GM06990 (cell line): ENCODE results near the gene PWWP2B.

Experiments
- DNase-seq: peaks from one replicate; pipeline ENCODE4 v3.0.0-alpha.2; 2011; ENCODE audit not compliant: insufficient read length; ENCODE audit errors: extremely low read depth
- H3K27me3 ChIP-seq: replicated peaks from 2 replicates; pipeline ENCODE4 v1.6.0; 2011; ENCODE audit warnings: low read length; ENCODE audit not compliant: control insufficient read depth, insufficient read depth
- H3K36me3 ChIP-seq: 2 replicates; pipeline ENCODE4 v1.5.1; 2011; ENCODE audit warnings: low read length; ENCODE audit not compliant: control insufficient read depth, insufficient read depth
- H3K4me3 ChIP-seq: replicated peaks from 2 replicates; pipeline ENCODE4 v1.5.1; 2011; ENCODE audit warnings: low read depth, mild to moderate bottlenecking, control low read depth, low read length
- TF ChIP-seq, protein P1 (sequence below): IDR thresholded peaks from 2 replicates; pipeline ENCODE4 v1.5.1; 2011; ENCODE audit warnings: low read length, control low read depth, mild to moderate bottlenecking, inconsistent platforms; ENCODE audit not compliant: insufficient read depth, poor library complexity, severe bottlenecking

Gene PWWP2B

DNA sequence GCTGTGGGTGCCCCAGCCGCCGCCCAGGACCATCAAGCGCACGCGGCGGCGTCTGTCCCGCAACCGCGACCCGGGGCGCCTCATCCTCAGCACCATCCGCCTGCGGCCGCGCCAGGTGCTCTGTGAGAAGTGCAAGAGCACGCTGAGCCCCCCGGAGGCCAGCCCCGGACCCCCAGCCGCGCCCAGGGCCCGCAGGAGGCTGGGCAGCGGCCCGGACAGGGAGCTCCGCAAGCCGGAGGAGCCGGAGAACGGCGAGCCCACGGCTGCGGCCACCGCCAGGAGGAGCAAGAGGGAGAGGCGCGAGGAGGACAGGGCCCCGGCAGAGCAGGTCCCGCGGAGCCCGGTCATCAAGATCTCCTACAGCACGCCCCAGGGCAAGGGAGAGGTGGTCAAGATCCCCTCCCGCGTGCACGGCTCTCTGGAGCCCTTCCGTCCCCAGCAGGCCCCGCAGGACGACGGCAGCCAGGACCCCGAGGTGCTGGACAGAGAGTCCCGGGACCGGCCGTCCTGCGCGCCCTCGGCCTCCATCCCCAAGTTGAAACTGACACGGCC is 8.0 kb downstream of the PWWP2B start:
- no peaks in the 10 kb centered on the region for H3K36me3 ChIP-seq
- TF ChIP-seq, protein P1, sequence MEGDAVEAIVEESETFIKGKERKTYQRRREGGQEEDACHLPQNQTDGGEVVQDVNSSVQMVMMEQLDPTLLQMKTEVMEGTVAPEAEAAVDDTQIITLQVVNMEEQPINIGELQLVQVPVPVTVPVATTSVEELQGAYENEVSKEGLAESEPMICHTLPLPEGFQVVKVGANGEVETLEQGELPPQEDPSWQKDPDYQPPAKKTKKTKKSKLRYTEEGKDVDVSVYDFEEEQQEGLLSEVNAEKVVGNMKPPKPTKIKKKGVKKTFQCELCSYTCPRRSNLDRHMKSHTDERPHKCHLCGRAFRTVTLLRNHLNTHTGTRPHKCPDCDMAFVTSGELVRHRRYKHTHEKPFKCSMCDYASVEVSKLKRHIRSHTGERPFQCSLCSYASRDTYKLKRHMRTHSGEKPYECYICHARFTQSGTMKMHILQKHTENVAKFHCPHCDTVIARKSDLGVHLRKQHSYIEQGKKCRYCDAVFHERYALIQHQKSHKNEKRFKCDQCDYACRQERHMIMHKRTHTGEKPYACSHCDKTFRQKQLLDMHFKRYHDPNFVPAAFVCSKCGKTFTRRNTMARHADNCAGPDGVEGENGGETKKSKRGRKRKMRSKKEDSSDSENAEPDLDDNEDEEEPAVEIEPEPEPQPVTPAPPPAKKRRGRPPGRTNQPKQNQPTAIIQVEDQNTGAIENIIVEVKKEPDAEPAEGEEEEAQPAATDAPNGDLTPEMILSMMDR: no peak
- no peak overlapping the region for H3K4me3 ChIP-seq
- H3K27me3 ChIP-seq: no peaks in the 10 kb centered on the region; the same call in 1 of the 2 replicates
- DNase-seq: no peak

- TF ChIP-seq, protein P1: no peak
- Histone ChIP-seq H3K36me3 (no peaks in the 10 kb centered on the region), H3K27me3 (no peaks in the 10 kb centered on the region; the same call in 1 of the 2 replicates), H3K4me3 (no peak overlapping the region)
- DNase-seq: no peak
Measured at GRCh38 chr10:132405463-132405991, 8.5 kb downstream of the PWWP2B start.

- TF ChIP-seq, protein P1: no peak
Measured at GRCh38 chr10:132406181-132406580, 9.2 kb downstream of the PWWP2B start.

DNA sequence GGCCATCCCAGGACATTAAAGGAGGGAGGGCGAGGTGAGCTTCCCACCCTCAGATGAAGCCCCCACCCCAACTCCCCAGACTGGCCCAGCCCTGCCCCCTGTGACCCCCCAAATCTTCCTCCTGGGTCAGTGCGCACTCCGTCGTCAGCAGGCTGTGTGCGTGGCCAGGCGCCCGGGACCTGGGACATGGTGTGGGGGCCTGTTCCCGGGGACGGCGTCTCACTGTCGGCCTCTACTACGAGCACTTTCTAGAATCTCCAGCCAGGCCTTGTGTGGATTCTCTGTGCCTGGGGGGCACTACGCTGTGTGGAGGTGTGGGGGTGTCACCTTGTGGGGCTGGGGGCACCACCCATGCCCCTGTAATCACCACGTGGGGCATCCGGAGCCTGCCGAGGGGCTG is 9.8 kb downstream of the PWWP2B start:
- TF ChIP-seq, protein P1: no peak
- DNase-seq: no peak
- H3K36me3 ChIP-seq: no peaks in the 10 kb centered on the region
- no peaks in the 10 kb centered on the region; the same call in 1 of the 2 replicates for H3K27me3 ChIP-seq
- no peak overlapping the region for H3K4me3 ChIP-seq

More at GRCh38 chr10:132406181-132406580, 9.2 kb downstream of the PWWP2B start:
- Histone ChIP-seq H3K36me3 (no peaks in the 10 kb centered on the region), H3K27me3 (no peaks in the 10 kb centered on the region; the same call in 1 of the 2 replicates), H3K4me3 (no peak overlapping the region)
- no peak for DNase-seq

GRCh38 chr10:132407243-132407746 is 10.3 kb downstream of the PWWP2B start:
- no peaks in the 10 kb centered on the region for H3K36me3 ChIP-seq
- TF ChIP-seq, protein P1: no peak
- no peak overlapping the region for H3K4me3 ChIP-seq
- H3K27me3 ChIP-seq: no peaks in the 10 kb centered on the region; the same call in 1 of the 2 replicates
- DNase-seq: no peak
